MM.1S (cell line): ENCODE measurements around the gene ZNF618.

Experiments
- DNase-seq: peaks from one replicate; pipeline ENCODE4 v3.0.0-alpha.2; 2015
- H2AFZ ChIP-seq: fragments of 300-600 bp; sonication (generic); 2 replicates; pipeline ENCODE4 v1.6.0; 2016; ENCODE audit warnings: antibody characterized with exemption, low read length
- H3F3A ChIP-seq: fragments of 300-600 bp; sonication (generic); 2 replicates; pipeline ENCODE4 v1.6.1; 2016; ENCODE audit warnings: mild to moderate bottlenecking, antibody characterized with exemption, low read length, moderate library complexity, mixed read lengths; ENCODE audit not compliant: insufficient read depth
- H3K27ac ChIP-seq: fragments of 300-600 bp; sonication (generic); 2 replicates; pipeline ENCODE4 v1.5.1; 2016; ENCODE audit warnings: mild to moderate bottlenecking, low read length
- H3K27me3 ChIP-seq: fragments of 300-600 bp; sonication (generic); replicated peaks from 2 replicates; pipeline ENCODE4 v1.6.0; 2016; ENCODE audit warnings: low read length; ENCODE audit not compliant: insufficient read depth
- H3K36me3 ChIP-seq: fragments of 300-600 bp; sonication (generic); replicated peaks from 2 replicates; pipeline ENCODE4 v1.6.1; 2016; ENCODE audit warnings: mild to moderate bottlenecking, low read length, mixed read lengths; ENCODE audit not compliant: insufficient read depth
- H3K4me1 ChIP-seq: fragments of 300-600 bp; sonication (generic); 2 replicates; pipeline ENCODE4 v1.6.1; 2016; ENCODE audit warnings: low read length, mixed read lengths
- H3K4me2 ChIP-seq: fragments of 300-600 bp; sonication (generic); 2 replicates; pipeline ENCODE4 v1.6.0; 2016; ENCODE audit warnings: low read depth, low read length
- H3K4me3 ChIP-seq: fragments of 300-600 bp; sonication (generic); 2 replicates; pipeline ENCODE4 v1.5.1; 2016; ENCODE audit warnings: low read length, mixed read lengths
- H3K79me2 ChIP-seq: fragments of 300-600 bp; sonication (generic); 2 replicates; pipeline ENCODE4 v1.6.1; 2016; ENCODE audit warnings: mixed run types, low read length, mixed read lengths
- H3K9ac ChIP-seq: fragments of 300-600 bp; sonication (generic); 2 replicates; pipeline ENCODE4 v1.6.1; 2016; ENCODE audit warnings: low read length, mixed read lengths
- H3K9me2 ChIP-seq: fragments of 300-600 bp; sonication (generic); replicated peaks from 2 replicates; pipeline ENCODE4 v1.6.1; 2016; ENCODE audit warnings: mild to moderate bottlenecking, low read length, mixed read lengths; ENCODE audit not compliant: insufficient read depth
- H3K9me3 ChIP-seq: fragments of 300-600 bp; sonication (generic); replicated peaks from 2 replicates; pipeline ENCODE4 v1.6.1; 2016; ENCODE audit warnings: mild to moderate bottlenecking, low read length, mixed read lengths; ENCODE audit not compliant: insufficient read depth
- H4K20me1 ChIP-seq: fragments of 300-600 bp; sonication (generic); 2 replicates; pipeline ENCODE4 v1.6.1; 2016; ENCODE audit warnings: mild to moderate bottlenecking, low read length, moderate library complexity, mixed read lengths; ENCODE audit not compliant: insufficient read depth
- EZH2 ChIP-seq: fragments of 300-600 bp; sonication (generic); optimal IDR thresholded peaks from 2 replicates; pipeline ENCODE3; 2017; ENCODE audit warnings: low read depth, mild to moderate bottlenecking, antibody characterized with exemption, low read length, mixed read lengths
- EZH2phosphoT487 ChIP-seq: fragments of 300-600 bp; sonication (generic); IDR thresholded peaks from 2 replicates; pipeline ENCODE4 v1.6.1; 2018; ENCODE audit warnings: antibody characterized with exemption, low read length
- TF ChIP-seq, protein P1 (sequence below): fragments of 300-600 bp; sonication (generic); IDR thresholded peaks from 2 replicates; pipeline ENCODE4 v1.5.1; 2016; ENCODE audit warnings: antibody characterized with exemption, low read length, mixed read lengths

The ZNF618 gene

GRCh38 chr9:114089206-114089840, 213.2 kb downstream of the ZNF618 start:
- H3K79me2 ChIP-seq, result no peaks in the 10 kb centered on the region
- no peaks in the 10 kb centered on the region for H3K36me3 ChIP-seq
- H3K9ac ChIP-seq, result no peak overlapping the region
- no peak overlapping the region for H2AFZ ChIP-seq
- H3K27ac ChIP-seq, result no peak overlapping the region
- TF ChIP-seq EZH2phosphoT487 (no peak), EZH2 (no peak)
- TF ChIP-seq, protein P1, sequence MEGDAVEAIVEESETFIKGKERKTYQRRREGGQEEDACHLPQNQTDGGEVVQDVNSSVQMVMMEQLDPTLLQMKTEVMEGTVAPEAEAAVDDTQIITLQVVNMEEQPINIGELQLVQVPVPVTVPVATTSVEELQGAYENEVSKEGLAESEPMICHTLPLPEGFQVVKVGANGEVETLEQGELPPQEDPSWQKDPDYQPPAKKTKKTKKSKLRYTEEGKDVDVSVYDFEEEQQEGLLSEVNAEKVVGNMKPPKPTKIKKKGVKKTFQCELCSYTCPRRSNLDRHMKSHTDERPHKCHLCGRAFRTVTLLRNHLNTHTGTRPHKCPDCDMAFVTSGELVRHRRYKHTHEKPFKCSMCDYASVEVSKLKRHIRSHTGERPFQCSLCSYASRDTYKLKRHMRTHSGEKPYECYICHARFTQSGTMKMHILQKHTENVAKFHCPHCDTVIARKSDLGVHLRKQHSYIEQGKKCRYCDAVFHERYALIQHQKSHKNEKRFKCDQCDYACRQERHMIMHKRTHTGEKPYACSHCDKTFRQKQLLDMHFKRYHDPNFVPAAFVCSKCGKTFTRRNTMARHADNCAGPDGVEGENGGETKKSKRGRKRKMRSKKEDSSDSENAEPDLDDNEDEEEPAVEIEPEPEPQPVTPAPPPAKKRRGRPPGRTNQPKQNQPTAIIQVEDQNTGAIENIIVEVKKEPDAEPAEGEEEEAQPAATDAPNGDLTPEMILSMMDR, result no peak
- H3K4me1 ChIP-seq, result no peaks in the 10 kb centered on the region
- H3K4me2 ChIP-seq, result no peak overlapping the region
- H4K20me1 ChIP-seq, result no peaks in the 10 kb centered on the region
- H3K4me3 ChIP-seq, result no peak overlapping the region
- no peaks in the 10 kb centered on the region for H3K9me2 ChIP-seq
- no peaks in the 10 kb centered on the region for H3K27me3 ChIP-seq
- H3F3A ChIP-seq, result no peaks in the 10 kb centered on the region
- no peaks in the 10 kb centered on the region for H3K9me3 ChIP-seq
- DNase-seq, result no peak

GRCh38 chr9:114090798-114091197, 214.7 kb downstream of the ZNF618 start:
- Histone ChIP-seq H3K4me3 (no peak overlapping the region), H3K9ac (no peak overlapping the region), H3K79me2 (no peaks in the 10 kb centered on the region), H3K9me2 (no peaks in the 10 kb centered on the region), H3K4me2 (no peak overlapping the region), H3K36me3 (no peaks in the 10 kb centered on the region), H3K9me3 (no peaks in the 10 kb centered on the region), H3K27me3 (no peaks in the 10 kb centered on the region), H3K4me1 (no peaks in the 10 kb centered on the region), H3F3A (no peaks in the 10 kb centered on the region), H3K27ac (no peak overlapping the region), H2AFZ (no peak overlapping the region), H4K20me1 (no peaks in the 10 kb centered on the region)
- no peak for DNase-seq
- TF ChIP-seq, protein P1, result no peak
- TF ChIP-seq EZH2 (no peak), EZH2phosphoT487 (no peak)

DNA sequence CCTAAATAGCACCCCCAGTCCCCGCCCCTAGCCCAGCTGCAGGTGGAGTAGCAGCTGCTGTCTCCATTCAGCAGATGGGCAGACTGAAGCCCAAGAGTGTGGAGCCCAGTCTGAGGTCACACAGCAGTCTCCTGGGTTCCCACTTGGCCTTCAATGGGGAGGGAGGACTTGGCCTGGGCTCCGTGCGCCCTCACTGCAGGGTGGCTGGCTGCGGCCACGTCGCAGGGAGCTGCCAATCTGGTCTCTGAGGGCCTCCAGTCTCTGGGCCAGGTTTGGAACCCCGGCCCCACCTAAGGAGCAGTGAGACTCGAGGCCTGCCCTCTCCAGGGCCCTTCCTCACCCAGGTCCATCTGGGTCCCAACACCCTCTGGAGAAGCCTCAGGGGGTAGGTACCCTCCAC, 215.6 kb downstream of the ZNF618 start:
- Histone ChIP-seq H3F3A (no peaks in the 10 kb centered on the region), H4K20me1 (no peaks in the 10 kb centered on the region), H3K9me2 (no peaks in the 10 kb centered on the region), H3K4me1 (no peaks in the 10 kb centered on the region), H2AFZ (no peak overlapping the region), H3K27me3 (no peaks in the 10 kb centered on the region), H3K36me3 (no peaks in the 10 kb centered on the region), H3K4me2 (no peak overlapping the region), H3K79me2 (no peaks in the 10 kb centered on the region), H3K4me3 (no peak overlapping the region), H3K9me3 (no peaks in the 10 kb centered on the region), H3K9ac (no peak overlapping the region), H3K27ac (no peak overlapping the region)
- no peak for DNase-seq
- no peak for TF ChIP-seq EZH2phosphoT487
- TF ChIP-seq, protein P1, result no peak
- no peak for TF ChIP-seq EZH2
